OCI-LY3 (cell line): ENCODE data around the gene PRR20A.

ENCODE experiments used
- EZH2phosphoT487 ChIP-seq: fragments of 200-600 bp; shearing (Covaris generic); IDR thresholded peaks from 2 replicates; pipeline ENCODE4 v1.6.1; 2018; ENCODE audit warnings: antibody characterized with exemption, mixed run types, low read depth
- TF ChIP-seq, protein P1 (sequence below): fragments of 200-600, 300-600 bp; sonication (generic); IDR thresholded peaks from 2 replicates; pipeline ENCODE4 v1.5.1; 2014; ENCODE audit warnings: antibody characterized with exemption, low read length, low read depth

DNA sequence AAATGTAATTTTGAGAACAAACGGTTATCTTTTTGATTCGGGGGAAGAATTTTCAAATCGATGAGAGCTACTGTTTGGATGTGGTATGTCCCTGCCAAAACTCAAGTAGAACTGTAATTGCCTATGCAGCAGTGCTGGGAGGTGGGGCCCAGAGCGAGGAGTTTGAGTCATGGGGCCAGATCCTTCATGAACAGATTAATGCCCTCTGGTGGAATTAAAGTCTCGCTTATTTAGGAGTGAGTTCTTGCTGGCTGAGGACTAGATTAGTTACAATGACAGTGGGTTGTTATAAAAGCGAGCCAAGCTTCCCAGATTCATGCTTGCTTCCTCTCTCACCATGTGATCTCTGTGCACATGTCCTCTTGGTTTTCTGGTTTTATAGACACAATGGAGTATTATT, 11.8 kb upstream of the PRR20A start:
- TF ChIP-seq, protein P1, sequence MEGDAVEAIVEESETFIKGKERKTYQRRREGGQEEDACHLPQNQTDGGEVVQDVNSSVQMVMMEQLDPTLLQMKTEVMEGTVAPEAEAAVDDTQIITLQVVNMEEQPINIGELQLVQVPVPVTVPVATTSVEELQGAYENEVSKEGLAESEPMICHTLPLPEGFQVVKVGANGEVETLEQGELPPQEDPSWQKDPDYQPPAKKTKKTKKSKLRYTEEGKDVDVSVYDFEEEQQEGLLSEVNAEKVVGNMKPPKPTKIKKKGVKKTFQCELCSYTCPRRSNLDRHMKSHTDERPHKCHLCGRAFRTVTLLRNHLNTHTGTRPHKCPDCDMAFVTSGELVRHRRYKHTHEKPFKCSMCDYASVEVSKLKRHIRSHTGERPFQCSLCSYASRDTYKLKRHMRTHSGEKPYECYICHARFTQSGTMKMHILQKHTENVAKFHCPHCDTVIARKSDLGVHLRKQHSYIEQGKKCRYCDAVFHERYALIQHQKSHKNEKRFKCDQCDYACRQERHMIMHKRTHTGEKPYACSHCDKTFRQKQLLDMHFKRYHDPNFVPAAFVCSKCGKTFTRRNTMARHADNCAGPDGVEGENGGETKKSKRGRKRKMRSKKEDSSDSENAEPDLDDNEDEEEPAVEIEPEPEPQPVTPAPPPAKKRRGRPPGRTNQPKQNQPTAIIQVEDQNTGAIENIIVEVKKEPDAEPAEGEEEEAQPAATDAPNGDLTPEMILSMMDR: no peak
- TF ChIP-seq EZH2phosphoT487: no peak
